Panc1 (cell line): Measurements from ENCODE around the gene ZER1. TPM values are rescaled to one million over a fixed set of nuclear protein-coding genes. Genes with fewer than 3 reads are reported as not detected.

ENCODE experiments used
- ATAC-seq: fragments of 200-7000 bp; cut with Tn5 transposase; 2 replicates; pipeline ENCODE4 v1.9.1; 2020; ENCODE audit warnings: mild to moderate bottlenecking, moderate library complexity
- BruUV-seq: library from RNA; stranded (reverse); fragments of 400-500 nt; replicated peaks from 2 replicates; lab custom pipeline; 2021; lab: Mats Ljungman, UMichigan
- CTCF ChIA-PET: fragments of 300-600 bp; sonication (Branson Sonifier 250); formaldehyde crosslinking; loops from one replicate; lab custom pipeline; 2022; ENCODE audit warnings: antibody characterized with exemption; lab: Charles Lee
- POLR2A ChIA-PET: fragments of 300-600 bp; sonication (Branson Sonifier 250); formaldehyde crosslinking; loops from one replicate; lab custom pipeline; 2022; ENCODE audit warnings: antibody characterized with exemption; lab: Charles Lee
- DNase-seq: peaks from one replicate; pipeline ENCODE4 v3.0.0-alpha.2; 2010; ENCODE audit warnings: low read depth, low spot score
- H3K27ac ChIP-seq: 2 replicates; pipeline ENCODE4 v1.5.1; 2011; ENCODE audit warnings: mild to moderate bottlenecking, low read length, inconsistent platforms
- H3K27me3 ChIP-seq: fragments of 200-500 bp; sonication (Bioruptor generic); 2 replicates; pipeline ENCODE4 v1.6.0; 2014; ENCODE audit warnings: low read length, inconsistent platforms; ENCODE audit not compliant: control insufficient read depth, insufficient read depth
- H3K36me3 ChIP-seq: fragments of 200-500 bp; sonication (Bioruptor generic); 2 replicates; pipeline ENCODE4 v1.5.1; 2014; ENCODE audit warnings: inconsistent platforms, mild to moderate bottlenecking, low read length, moderate library complexity; ENCODE audit not compliant: control insufficient read depth, insufficient read depth
- H3K4me1 ChIP-seq: 2 replicates; pipeline ENCODE4 v1.5.1; 2011; ENCODE audit warnings: inconsistent platforms, mild to moderate bottlenecking, low read length, moderate library complexity; ENCODE audit not compliant: control insufficient read depth, insufficient read depth
- H3K4me3 ChIP-seq, 2 experiments: 2 replicates each; pipeline ENCODE4 v1.5.1; 2011 to 2012; ENCODE audit warnings: low read depth in 2 of 2, low read length in 2 of 2, mild to moderate bottlenecking in 2 of 2, inconsistent platforms in 1 of 2, moderate library complexity in 1 of 2
- H3K9me3 ChIP-seq: fragments of 200-500 bp; sonication (Bioruptor generic); 2 replicates; pipeline ENCODE4 v1.5.1; 2014; ENCODE audit warnings: low read depth, mild to moderate bottlenecking, inconsistent platforms, low read length, moderate library complexity; ENCODE audit not compliant: control insufficient read depth, insufficient read depth
- POLR2AphosphoS5 ChIP-seq: IDR thresholded peaks from 2 replicates; pipeline ENCODE4 v1.6.1; 2012; ENCODE audit warnings: mild to moderate bottlenecking, low read depth, low read length, moderate library complexity
- SIN3A ChIP-seq: IDR thresholded peaks from 2 replicates; pipeline ENCODE4 v1.6.1; 2012; ENCODE audit warnings: low read depth, mild to moderate bottlenecking, low read length, moderate library complexity, borderline replicate concordance; ENCODE audit not compliant: insufficient read depth
- TCF7L2 ChIP-seq: IDR thresholded peaks from 2 replicates; pipeline ENCODE4 v1.6.1; 2011; ENCODE audit warnings: mild to moderate bottlenecking, low read depth, low read length, inconsistent platforms
- in situ Hi-C: cut with HindIII; loops from 2 replicates; pipeline ENCODE4 v1.10.0; 2016; ENCODE audit warnings: low sequenced_read_pairs, low pct_unique_long_range_greater_than_20kb
- intact Hi-C: fragments of 100-400 bp; cut with micrococcal nuclease; formaldehyde crosslinking; loops from one replicate; pipeline ENCODE4 v1.10.0; 2022; ENCODE audit not compliant: unreplicated experiment
- total RNA-seq: library from RNA; stranded (reverse); gene quantifications from one replicate; pipeline ENCODE4 v1.2.1, GENCODE V29; 2021; ENCODE audit not compliant: unreplicated experiment
- TF ChIP-seq, protein P1 (sequence below): fragments of 450-650 bp; IDR thresholded peaks from 2 replicates; pipeline ENCODE4 v1.5.1; 2017; ENCODE audit warnings: mild to moderate bottlenecking
- TF ChIP-seq, protein P2 (sequence below), 2 experiments: IDR thresholded peaks; 2 replicates each; pipeline ENCODE4 v1.6.1; 2011 to 2012; ENCODE audit warnings: low read depth in 2 of 2, control low read depth in 1 of 2, low read length in 1 of 2, mild to moderate bottlenecking in 1 of 2, moderate library complexity in 1 of 2; ENCODE audit not compliant: insufficient read depth in 1 of 2

The ZER1 gene
- total RNA-seq, 1 experiment from 2014 or later = 16.2 TPM

GRCh38 chr9:128721487-128722010, 50.2 kb downstream of the ZER1 start:
- Histone ChIP-seq H3K4me1 (peaks cover 6% of the 10 kb centered on the region), H3K27me3 (no peaks in the 10 kb centered on the region), H3K27ac (no peak overlapping the region), H3K4me3 (no peak overlapping the region), H3K9me3 (no peaks in the 10 kb centered on the region), H3K36me3 (peaks cover 3% of the 10 kb centered on the region; the same call in 1 of the 2 replicates)
- intact Hi-C loops = no loop called here
- no peak for DNase-seq
- TF ChIP-seq SIN3A = no peak
- no peak for TF ChIP-seq TCF7L2
- in situ Hi-C loops = no loop called here
- POLR2A ChIA-PET = no interaction called here
- CTCF ChIA-PET = no interaction called here
- BruUV-seq = no TSS peak
- ATAC-seq = no peak

DNA sequence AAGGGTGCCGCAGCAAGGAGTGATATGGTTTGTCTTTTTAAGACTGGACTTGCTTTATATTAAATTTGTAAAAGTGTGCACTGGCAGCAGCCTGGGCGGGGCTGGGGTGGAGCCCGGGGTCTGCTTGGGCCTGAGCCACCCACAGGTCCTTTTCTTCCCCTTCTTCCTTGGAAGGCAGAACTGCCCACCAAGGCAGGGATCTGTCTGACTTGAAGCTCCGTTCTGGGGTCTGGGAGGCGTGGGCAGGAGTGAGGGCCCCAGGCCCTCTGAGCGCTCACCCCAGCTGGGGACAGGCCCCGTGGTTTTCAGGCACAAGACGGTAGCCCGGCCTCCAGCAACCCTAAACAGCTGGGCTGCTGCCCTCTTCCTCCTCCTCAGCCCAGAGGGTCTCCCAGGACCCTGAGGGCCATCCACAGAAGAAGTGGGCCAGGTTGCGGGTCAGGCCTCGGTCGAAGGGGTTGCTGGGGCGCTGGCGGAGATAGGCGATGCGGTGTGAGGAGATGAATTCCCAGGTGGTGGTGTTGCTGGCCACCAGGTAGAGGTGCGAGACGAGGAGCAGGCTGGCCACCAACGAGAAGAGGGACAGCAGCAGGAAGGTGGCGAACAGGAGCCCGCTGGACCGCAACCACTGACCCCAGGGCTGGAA, 50.8 kb downstream of the ZER1 start:
- POLR2A ChIA-PET = no interaction called here
- CTCF ChIA-PET = no interaction called here

More for the DNA sequence above, 50.8 kb downstream of the ZER1 start:
- in situ Hi-C loops = no loop called here
- Histone ChIP-seq H3K27ac (no peak overlapping the region), H3K9me3 (no peaks in the 10 kb centered on the region), H3K4me3 (no peak overlapping the region), H3K4me1 (peaks cover 6% of the 10 kb centered on the region), H3K27me3 (no peaks in the 10 kb centered on the region), H3K36me3 (peaks cover 3% of the 10 kb centered on the region; the same call in 1 of the 2 replicates)
- ATAC-seq (no peak), DNase-seq (no peak)
- intact Hi-C loops = no loop called here
- TF ChIP-seq POLR2AphosphoS5 (no peak; the same call in 1 of the 2 replicates), SIN3A (no peak), TCF7L2 (no peak)
- TF ChIP-seq, protein P1, sequence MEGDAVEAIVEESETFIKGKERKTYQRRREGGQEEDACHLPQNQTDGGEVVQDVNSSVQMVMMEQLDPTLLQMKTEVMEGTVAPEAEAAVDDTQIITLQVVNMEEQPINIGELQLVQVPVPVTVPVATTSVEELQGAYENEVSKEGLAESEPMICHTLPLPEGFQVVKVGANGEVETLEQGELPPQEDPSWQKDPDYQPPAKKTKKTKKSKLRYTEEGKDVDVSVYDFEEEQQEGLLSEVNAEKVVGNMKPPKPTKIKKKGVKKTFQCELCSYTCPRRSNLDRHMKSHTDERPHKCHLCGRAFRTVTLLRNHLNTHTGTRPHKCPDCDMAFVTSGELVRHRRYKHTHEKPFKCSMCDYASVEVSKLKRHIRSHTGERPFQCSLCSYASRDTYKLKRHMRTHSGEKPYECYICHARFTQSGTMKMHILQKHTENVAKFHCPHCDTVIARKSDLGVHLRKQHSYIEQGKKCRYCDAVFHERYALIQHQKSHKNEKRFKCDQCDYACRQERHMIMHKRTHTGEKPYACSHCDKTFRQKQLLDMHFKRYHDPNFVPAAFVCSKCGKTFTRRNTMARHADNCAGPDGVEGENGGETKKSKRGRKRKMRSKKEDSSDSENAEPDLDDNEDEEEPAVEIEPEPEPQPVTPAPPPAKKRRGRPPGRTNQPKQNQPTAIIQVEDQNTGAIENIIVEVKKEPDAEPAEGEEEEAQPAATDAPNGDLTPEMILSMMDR = no peak
- TF ChIP-seq, protein P2, sequence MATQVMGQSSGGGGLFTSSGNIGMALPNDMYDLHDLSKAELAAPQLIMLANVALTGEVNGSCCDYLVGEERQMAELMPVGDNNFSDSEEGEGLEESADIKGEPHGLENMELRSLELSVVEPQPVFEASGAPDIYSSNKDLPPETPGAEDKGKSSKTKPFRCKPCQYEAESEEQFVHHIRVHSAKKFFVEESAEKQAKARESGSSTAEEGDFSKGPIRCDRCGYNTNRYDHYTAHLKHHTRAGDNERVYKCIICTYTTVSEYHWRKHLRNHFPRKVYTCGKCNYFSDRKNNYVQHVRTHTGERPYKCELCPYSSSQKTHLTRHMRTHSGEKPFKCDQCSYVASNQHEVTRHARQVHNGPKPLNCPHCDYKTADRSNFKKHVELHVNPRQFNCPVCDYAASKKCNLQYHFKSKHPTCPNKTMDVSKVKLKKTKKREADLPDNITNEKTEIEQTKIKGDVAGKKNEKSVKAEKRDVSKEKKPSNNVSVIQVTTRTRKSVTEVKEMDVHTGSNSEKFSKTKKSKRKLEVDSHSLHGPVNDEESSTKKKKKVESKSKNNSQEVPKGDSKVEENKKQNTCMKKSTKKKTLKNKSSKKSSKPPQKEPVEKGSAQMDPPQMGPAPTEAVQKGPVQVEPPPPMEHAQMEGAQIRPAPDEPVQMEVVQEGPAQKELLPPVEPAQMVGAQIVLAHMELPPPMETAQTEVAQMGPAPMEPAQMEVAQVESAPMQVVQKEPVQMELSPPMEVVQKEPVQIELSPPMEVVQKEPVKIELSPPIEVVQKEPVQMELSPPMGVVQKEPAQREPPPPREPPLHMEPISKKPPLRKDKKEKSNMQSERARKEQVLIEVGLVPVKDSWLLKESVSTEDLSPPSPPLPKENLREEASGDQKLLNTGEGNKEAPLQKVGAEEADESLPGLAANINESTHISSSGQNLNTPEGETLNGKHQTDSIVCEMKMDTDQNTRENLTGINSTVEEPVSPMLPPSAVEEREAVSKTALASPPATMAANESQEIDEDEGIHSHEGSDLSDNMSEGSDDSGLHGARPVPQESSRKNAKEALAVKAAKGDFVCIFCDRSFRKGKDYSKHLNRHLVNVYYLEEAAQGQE (IDR thresholded peaks at IDR 0.05; ENCODE audit: insufficient read depth in 1 of 2, low read depth in 2 of 2, low read length in 1 of 2) = no peak
- TSS peak; percentile 85 for BruUV-seq
